ENCODE data around the gene NDFIP1. TPM values are rescaled to one million over a fixed set of nuclear protein-coding genes. Genes with fewer than 3 reads are reported as not detected.

The NDFIP1 gene
- total RNA-seq (2021) = 26.6 TPM in 2 replicates
- long read RNA-seq, full-length matches to known transcripts = 197 of 208 reads
- long read RNA-seq, partial matches to known transcripts = 3 of 208 reads
- long read RNA-seq, other reads (novel, unspliced or antisense) = 8 of 208 reads

GRCh38 chr5:142108432-142109330 is at the start of gene NDFIP1:
Gene NDFIP1, plus strand, starts transcription at chr5:142108779. Its CDS starts 196 bp downstream, at chr5:142108975.
- no peak within 1 kb of the TSS for H2BK15ac ChIP-seq (ENCODE audit: low read depth, low read length)
- H2BK12ac ChIP-seq (ENCODE audit: insufficient read length, low read depth, low read length) = no peak within 1 kb of the TSS
- TF ChIP-seq, protein P1, sequence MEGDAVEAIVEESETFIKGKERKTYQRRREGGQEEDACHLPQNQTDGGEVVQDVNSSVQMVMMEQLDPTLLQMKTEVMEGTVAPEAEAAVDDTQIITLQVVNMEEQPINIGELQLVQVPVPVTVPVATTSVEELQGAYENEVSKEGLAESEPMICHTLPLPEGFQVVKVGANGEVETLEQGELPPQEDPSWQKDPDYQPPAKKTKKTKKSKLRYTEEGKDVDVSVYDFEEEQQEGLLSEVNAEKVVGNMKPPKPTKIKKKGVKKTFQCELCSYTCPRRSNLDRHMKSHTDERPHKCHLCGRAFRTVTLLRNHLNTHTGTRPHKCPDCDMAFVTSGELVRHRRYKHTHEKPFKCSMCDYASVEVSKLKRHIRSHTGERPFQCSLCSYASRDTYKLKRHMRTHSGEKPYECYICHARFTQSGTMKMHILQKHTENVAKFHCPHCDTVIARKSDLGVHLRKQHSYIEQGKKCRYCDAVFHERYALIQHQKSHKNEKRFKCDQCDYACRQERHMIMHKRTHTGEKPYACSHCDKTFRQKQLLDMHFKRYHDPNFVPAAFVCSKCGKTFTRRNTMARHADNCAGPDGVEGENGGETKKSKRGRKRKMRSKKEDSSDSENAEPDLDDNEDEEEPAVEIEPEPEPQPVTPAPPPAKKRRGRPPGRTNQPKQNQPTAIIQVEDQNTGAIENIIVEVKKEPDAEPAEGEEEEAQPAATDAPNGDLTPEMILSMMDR (conservative IDR thresholded peaks at IDR 0.05) = no peak; the same call in 2 of the 3 replicates
- no peak within 1 kb of the TSS for H3T11ph ChIP-seq (ENCODE audit: low read length)
- H2BK20ac ChIP-seq (ENCODE audit: low read depth, low read length, poor library complexity, severe bottlenecking) = no peak within 1 kb of the TSS
- no peaks in the 10 kb centered on the region for H3K9me3 ChIP-seq (ENCODE audit: control insufficient read depth, low read depth, low read length)
- H3K36me3 Mint-ChIP-seq (ENCODE audit: insufficient read depth in 1 of 3, low read depth in 3 of 3) = peaks cover 4 to 11% (median 9%) of the 10 kb centered on the region in 3 experiments; a peak in 5 of 7 replicates
- H3K4me1 ChIP-seq (ENCODE audit: insufficient read depth, low read length) = no peaks in the 10 kb centered on the region; the same call in 1 of the 2 replicates
- H2BK120ac ChIP-seq (ENCODE audit: low read depth, low read length, poor library complexity, severe bottlenecking) = peak within 1 kb of the TSS; percentile 52
- peaks cover 8% of the 10 kb centered on the region; the same call in 1 of the 2 replicates for H3K79me2 ChIP-seq (ENCODE audit: insufficient read depth, low read length)
- no peak within 1 kb of the TSS for H3K56ac ChIP-seq (ENCODE audit: insufficient read length, low read depth, low read length)
- peak within 1 kb of the TSS; percentile 27 for H2AFZ ChIP-seq (ENCODE audit: low read length)
- peaks cover 25% of the 10 kb centered on the region for H3K27me3 Mint-ChIP-seq (ENCODE audit: low read depth)
- H3K27me3 ChIP-seq (ENCODE audit: insufficient read depth, low read length) = no peaks in the 10 kb centered on the region
- H4K5ac ChIP-seq (ENCODE audit: insufficient read length, low read depth, low read length) = peak within 1 kb of the TSS; percentile 55
- no CpG with 5 or more reads among the region's 103 CpGs for WGBS (ENCODE audit: extremely low coverage, insufficient read length, low lambda C conversion rate)
- peaks cover 0 to 2% of the 10 kb centered on the region in 2 experiments; a peak in 1 of 5 replicates for H3K9me3 Mint-ChIP-seq
- H2BK5ac ChIP-seq (ENCODE audit: insufficient read length, low read length) = no peak within 1 kb of the TSS
- H3K23me2 ChIP-seq (ENCODE audit: insufficient read length, low read depth, low read length, poor library complexity, severe bottlenecking) = peaks cover 10% of the 10 kb centered on the region
- peak within 1 kb of the TSS; percentile 88 for H3K9ac ChIP-seq (ENCODE audit: extremely low read depth, insufficient read length, low read length)
- H2AK5ac ChIP-seq (ENCODE audit: insufficient read length, low read length) = no peak within 1 kb of the TSS
- H3K14ac ChIP-seq (ENCODE audit: insufficient read depth, low read length) = peak within 1 kb of the TSS; percentile 99
- H3K4me3 Mint-ChIP-seq = peak within 1 kb of the TSS; percentile 79 to 92
- H3K4me1 Mint-ChIP-seq = peaks cover 19 to 21% of the 10 kb centered on the region in 2 experiments
- peak within 1 kb of the TSS; percentile 90 for H3K18ac ChIP-seq (ENCODE audit: insufficient read length, low read depth, low read length)
- H4K20me1 ChIP-seq (ENCODE audit: control insufficient read depth, insufficient read depth, insufficient read length) = no peaks in the 10 kb centered on the region
- no peak within 1 kb of the TSS for H3K23ac ChIP-seq (ENCODE audit: insufficient read length, low read depth, low read length)
- H3K79me1 ChIP-seq (ENCODE audit: insufficient read depth, low read depth, low read length, poor library complexity, severe bottlenecking) = no peaks in the 10 kb centered on the region
- no peak within 1 kb of the TSS for H3K4ac ChIP-seq (ENCODE audit: low read depth, low read length)
- peak within 1 kb of the TSS; percentile 47 to 83 (median 72) for H3K27ac Mint-ChIP-seq
- H4K91ac ChIP-seq (ENCODE audit: insufficient read length, low read depth, low read length) = no peak within 1 kb of the TSS
- H4K8ac ChIP-seq (replicated peaks; ENCODE audit: insufficient read length, low read depth, low read length) = no peak within 1 kb of the TSS
- H3K27ac ChIP-seq (ENCODE audit: insufficient read length, low read depth, low read length) = no peak within 1 kb of the TSS
- H3K4me2 ChIP-seq (ENCODE audit: insufficient read depth, insufficient read length, low read length) = peak within 1 kb of the TSS; percentile 97
- DNase-seq = peak; percentile 83

Measured in H9 (cell line).